A673 (cell line): ENCODE measurements around the gene CCT3. TPM values are rescaled to one million over a fixed set of nuclear protein-coding genes. Genes with fewer than 3 reads are reported as not detected.
A peak's percentile ranks its signal among the peaks of the same experiment; 100 is the strongest.

Experiments
- BruUV-seq: library from RNA; stranded (reverse); fragments of 400-500 nt; replicated peaks from 2 replicates; lab custom pipeline; 2021; lab: Mats Ljungman, UMichigan
- CTCF ChIA-PET: fragments of 300-600 bp; sonication (Branson Sonifier 250); formaldehyde crosslinking; loops from one replicate; lab custom pipeline; 2022; ENCODE audit warnings: antibody characterized with exemption; lab: Charles Lee
- POLR2A ChIA-PET: fragments of 300-600 bp; sonication (Branson Sonifier 250); formaldehyde crosslinking; loops from one replicate; lab custom pipeline; 2022; ENCODE audit warnings: antibody characterized with exemption; ENCODE audit not compliant: low non-redundant PET; lab: Charles Lee
- DNase-seq: peaks from one replicate; pipeline ENCODE4 v3.0.0-alpha.2; 2015; ENCODE audit warnings: low spot score
- H3K27ac ChIP-seq: fragments of 200-600 bp; sonication (generic); 2 replicates; pipeline ENCODE4 v1.5.1; 2016; ENCODE audit warnings: mixed run types, low read depth, mild to moderate bottlenecking, mixed read lengths, antibody characterized with exemption, low read length; ENCODE audit not compliant: poor library complexity, severe bottlenecking
- H3K27me3 ChIP-seq: fragments of 200-600 bp; sonication (generic); replicated peaks from 2 replicates; pipeline ENCODE4 v1.6.1; 2017; ENCODE audit warnings: mixed run types, low read depth, mild to moderate bottlenecking, mixed read lengths, antibody characterized with exemption, low read length; ENCODE audit not compliant: insufficient read depth, poor library complexity
- H3K36me3 ChIP-seq: fragments of 200-600 bp; sonication (generic); 2 replicates; pipeline ENCODE4 v1.6.1; 2016; ENCODE audit warnings: mixed run types, mild to moderate bottlenecking, mixed read lengths, antibody characterized with exemption, low read length; ENCODE audit not compliant: insufficient read depth, poor library complexity, severe bottlenecking
- H3K4me1 ChIP-seq: fragments of 200-600 bp; sonication (generic); 2 replicates; pipeline ENCODE4 v1.6.1; 2017; ENCODE audit warnings: mixed run types, mild to moderate bottlenecking, mixed read lengths, antibody characterized with exemption, low read length; ENCODE audit not compliant: insufficient read depth, poor library complexity, severe bottlenecking
- H3K4me3 ChIP-seq: fragments of 200-600 bp; sonication (generic); 2 replicates; pipeline ENCODE4 v1.5.1; 2016; ENCODE audit warnings: low read depth, mixed run types, mild to moderate bottlenecking, mixed read lengths, low read length; ENCODE audit not compliant: poor library complexity, severe bottlenecking
- H3K9me3 ChIP-seq: fragments of 200-600 bp; sonication (generic); 2 replicates; pipeline ENCODE4 v1.6.1; 2016; ENCODE audit warnings: mixed run types, low read depth, mild to moderate bottlenecking, mixed read lengths, antibody characterized with exemption, low read length; ENCODE audit not compliant: poor library complexity, severe bottlenecking
- CTCF ChIP-seq: fragments of 300-800, 200-600 bp; sonication (generic); conservative IDR thresholded peaks from 2 replicates; pipeline ENCODE4 v1.5.1; 2017; ENCODE audit warnings: low read depth, mild to moderate bottlenecking, antibody characterized with exemption, low read length, moderate library complexity, mixed read lengths
- EZH2 ChIP-seq: fragments of 200-600 bp; sonication (generic); IDR thresholded peaks from 2 replicates; pipeline ENCODE4 v1.6.1; 2017; ENCODE audit warnings: borderline replicate concordance, low read depth, mild to moderate bottlenecking, mixed read lengths, antibody characterized with exemption, low read length; ENCODE audit not compliant: poor library complexity, severe bottlenecking
- intact Hi-C: fragments of 100-400 bp; cut with micrococcal nuclease; formaldehyde crosslinking; loops from one replicate; pipeline ENCODE4 v1.10.0; 2022; ENCODE audit not compliant: unreplicated experiment
- total RNA-seq: library from RNA; stranded (reverse); gene quantifications from 2 replicates; pipeline ENCODE4 v1.2.3, GENCODE V29; 2021

CCT3 gene
- total RNA-seq, 1 experiment from 2014 or later: 678 TPM

GRCh38 chr1:156281281-156281680 lies 56.8 kb downstream of the CCT3 start:
- ChIA-PET POLR2A (interaction anchor here (0.6 kb wide), 1 partner anchor 159 kb away, joined by 3 read pairs; no protein-coding TSS in a partner anchor), CTCF (interaction anchor here (1.1 kb wide), 1 partner anchor 165 kb away, joined by 3 read pairs; no protein-coding TSS in a partner anchor)
- Histone ChIP-seq H3K27ac (peak overlapping the region; percentile 97), H3K4me1 (peaks cover 8% of the 10 kb centered on the region), H3K9me3 (no peaks in the 10 kb centered on the region), H3K4me3 (peak overlapping the region; percentile 81), H3K36me3 (peaks cover 42% of the 10 kb centered on the region), H3K27me3 (no peaks in the 10 kb centered on the region)
- TF ChIP-seq CTCF (no peak), EZH2 (no peak)
- BruUV-seq: no TSS peak
- DNase-seq: peak; percentile 52
- intact Hi-C loops: no loop called here

- TF ChIP-seq CTCF (no peak), EZH2 (no peak)
Measured at GRCh38 chr1:156279837-156280236, 58.3 kb downstream of the CCT3 start.

GRCh38 chr1:156276966-156277381 lies 61.1 kb downstream of the CCT3 start:
- H3K4me3 ChIP-seq: no peak overlapping the region
- H3K27me3 ChIP-seq: no peaks in the 10 kb centered on the region
- BruUV-seq: no TSS peak
- DNase-seq: no peak
- intact Hi-C loops: loop anchor here (10.0 kb wide), 1 partner anchor 58 kb away; the partner anchor contains the start of genes CCT3 and TSACC
- no peaks in the 10 kb centered on the region for H3K9me3 ChIP-seq
- CTCF ChIA-PET: no interaction called here
- H3K27ac ChIP-seq: no peak overlapping the region
- TF ChIP-seq CTCF (no peak), EZH2 (no peak)
- peaks cover 8% of the 10 kb centered on the region for H3K4me1 ChIP-seq
- H3K36me3 ChIP-seq: peaks cover 82% of the 10 kb centered on the region
- POLR2A ChIA-PET: no interaction called here

More at GRCh38 chr1:156279837-156280236, 58.3 kb downstream of the CCT3 start:
- Histone ChIP-seq H3K36me3 (peaks cover 55% of the 10 kb centered on the region), H3K4me3 (no peak overlapping the region), H3K4me1 (peaks cover 8% of the 10 kb centered on the region), H3K9me3 (no peaks in the 10 kb centered on the region), H3K27ac (no peak overlapping the region), H3K27me3 (no peaks in the 10 kb centered on the region)
- intact Hi-C loops: loop anchor here (10.0 kb wide), 1 partner anchor 55 kb away; the partner anchor contains the start of genes CCT3 and TSACC
- ChIA-PET CTCF (no interaction called here), POLR2A (no interaction called here)
- no peak for DNase-seq
- BruUV-seq: no TSS peak
